ENCODE measurements around the gene BAIAP3.

BAIAP3 gene

GRCh38 chr16:1332618-1333148, 762 bp upstream of the BAIAP3 start:
- no peak for DNase-seq (ENCODE audit: low read depth in 3 of 3)

GRCh38 chr16:1333854-1334700, 632 bp downstream of the BAIAP3 start:
- DNase-seq (ENCODE audit: low read depth in 3 of 3), result no peak

- no peak for DNase-seq (ENCODE audit: low read depth in 3 of 3)
Measured at GRCh38 chr16:1334739-1335138, 1.3 kb downstream of the BAIAP3 start.

- DNase-seq (ENCODE audit: low read depth in 3 of 3), result no peak
Measured at GRCh38 chr16:1335211-1335971, 1.9 kb downstream of the BAIAP3 start.

DNA sequence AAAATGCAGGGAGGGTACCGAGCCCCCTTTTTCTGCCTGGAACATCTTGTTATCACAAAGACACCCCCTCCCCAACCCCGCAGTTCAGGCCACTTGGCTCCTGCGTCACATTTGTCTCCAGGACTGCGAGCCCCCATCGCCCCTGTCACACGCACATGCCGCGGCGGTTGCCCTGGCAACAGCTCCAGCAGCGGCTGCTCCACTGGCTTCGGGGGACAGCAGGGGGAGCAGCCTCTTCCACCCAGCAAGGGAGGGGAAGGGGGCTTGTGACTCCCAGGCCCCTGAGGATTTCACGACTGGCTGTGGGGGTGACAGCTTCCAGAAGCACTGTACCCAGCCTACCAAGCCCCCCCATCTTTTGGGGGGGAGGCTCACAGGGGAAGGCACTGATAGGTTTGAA, 2.6 kb downstream of the BAIAP3 start:
- DNase-seq (ENCODE audit: low read depth in 3 of 3), result no peak

GRCh38 chr16:1336619-1337018, 3.2 kb downstream of the BAIAP3 start:
- DNase-seq (ENCODE audit: low read depth in 3 of 3), result no peak

GRCh38 chr16:1337486-1337885, 4.0 kb downstream of the BAIAP3 start:
- no peak for DNase-seq (ENCODE audit: low read depth in 3 of 3)

GRCh38 chr16:1338119-1338730, 4.8 kb downstream of the BAIAP3 start:
- no peak for DNase-seq (ENCODE audit: low read depth in 3 of 3)

- DNase-seq (ENCODE audit: low read depth in 3 of 3), result no peak
Measured at GRCh38 chr16:1338855-1339675, 5.6 kb downstream of the BAIAP3 start.

GRCh38 chr16:1340730-1341494, 7.5 kb downstream of the BAIAP3 start:
- no peak for DNase-seq (ENCODE audit: low read depth in 3 of 3)

DNA sequence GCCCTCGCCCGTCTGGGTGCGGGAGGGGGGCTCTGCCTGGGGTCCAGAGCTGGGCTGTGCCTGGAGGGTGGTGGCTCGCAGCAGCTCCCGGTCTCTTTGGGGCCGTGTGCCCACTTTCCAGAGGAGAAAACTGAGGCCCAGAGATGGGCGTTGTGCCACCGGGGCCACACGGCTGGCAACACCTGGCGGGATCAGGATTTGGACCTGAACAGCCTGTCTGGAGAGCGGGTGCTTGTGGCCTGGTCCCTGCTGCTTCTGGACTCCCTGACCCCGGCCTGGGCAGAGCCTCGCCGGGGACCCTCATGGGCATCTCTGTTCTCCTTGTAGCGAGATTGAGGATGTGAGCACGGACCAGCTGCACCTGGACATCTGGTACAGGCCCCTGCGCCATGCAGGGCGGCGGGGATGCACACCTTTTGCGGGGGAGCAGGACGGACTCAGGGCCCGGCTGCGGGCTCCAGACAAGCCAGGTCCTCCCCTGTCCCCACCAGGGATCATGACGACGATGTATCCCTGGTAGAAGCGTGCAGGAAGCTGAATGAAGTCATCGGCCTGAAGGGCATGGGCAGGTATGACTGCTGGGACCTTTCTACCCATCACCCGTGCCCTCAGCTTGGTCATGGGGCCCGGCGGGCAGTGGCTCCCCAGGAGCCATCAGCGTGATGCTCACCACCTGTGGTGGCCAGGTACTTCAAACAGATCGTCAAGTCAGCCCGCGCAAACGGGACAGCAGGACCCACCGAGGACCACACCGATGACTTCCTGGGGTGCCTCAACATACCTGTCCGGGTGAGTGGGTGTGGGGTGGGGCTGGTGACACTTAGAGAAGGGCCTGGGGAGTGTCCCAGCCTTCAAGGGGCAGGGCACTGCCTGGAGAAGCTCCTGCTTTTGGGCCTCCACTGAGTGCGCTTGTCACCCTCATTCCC, 8.3 kb downstream of the BAIAP3 start:
- DNase-seq (ENCODE audit: low read depth in 3 of 3), result no peak

- peak; percentile 77 to 93 (median 91) for DNase-seq (ENCODE audit: low read depth in 3 of 3)
Measured at GRCh38 chr16:1342526-1343427, 9.3 kb downstream of the BAIAP3 start.

DNA sequence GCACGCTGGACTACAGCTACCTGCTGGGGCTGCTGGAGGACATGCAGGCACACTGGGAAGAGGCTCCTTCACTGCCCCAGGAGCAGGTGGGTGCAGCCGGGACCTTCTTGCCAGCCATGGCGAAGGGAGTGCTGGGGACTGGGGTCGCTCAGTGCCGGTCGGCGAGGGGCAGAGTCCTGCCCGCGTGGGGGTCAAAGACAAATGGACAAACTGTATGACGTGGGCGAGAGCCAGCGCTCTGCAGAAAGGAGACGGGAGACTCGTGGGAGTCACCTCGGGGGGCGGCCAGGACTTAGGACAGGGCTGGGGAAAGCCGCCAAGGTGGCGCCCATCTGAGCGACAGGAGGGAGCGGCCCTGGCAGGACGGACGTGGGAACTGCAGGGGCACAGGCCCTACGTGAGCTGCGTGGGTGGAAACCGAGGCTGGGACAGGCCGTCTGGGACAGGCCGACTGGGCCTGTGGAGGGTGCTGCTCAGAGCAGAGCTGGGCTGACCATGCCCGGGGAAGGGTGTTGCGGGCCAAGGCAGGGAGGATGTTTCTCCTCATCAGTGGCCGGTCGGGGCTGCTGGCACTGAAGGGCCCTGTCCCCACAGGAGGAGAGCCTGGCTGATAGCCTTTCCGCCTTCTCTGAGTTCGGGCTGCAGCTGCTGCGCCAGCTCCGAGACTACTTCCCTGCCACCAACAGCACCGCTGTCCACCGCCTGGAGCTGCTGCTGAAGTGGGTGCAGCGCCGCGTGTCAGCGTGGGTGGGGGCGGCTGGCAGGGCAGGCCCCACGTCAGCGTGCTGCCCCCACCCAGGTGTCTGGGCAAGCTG, 10.2 kb downstream of the BAIAP3 start:
- DNase-seq (ENCODE audit: low read depth in 3 of 3), result no peak

DNA sequence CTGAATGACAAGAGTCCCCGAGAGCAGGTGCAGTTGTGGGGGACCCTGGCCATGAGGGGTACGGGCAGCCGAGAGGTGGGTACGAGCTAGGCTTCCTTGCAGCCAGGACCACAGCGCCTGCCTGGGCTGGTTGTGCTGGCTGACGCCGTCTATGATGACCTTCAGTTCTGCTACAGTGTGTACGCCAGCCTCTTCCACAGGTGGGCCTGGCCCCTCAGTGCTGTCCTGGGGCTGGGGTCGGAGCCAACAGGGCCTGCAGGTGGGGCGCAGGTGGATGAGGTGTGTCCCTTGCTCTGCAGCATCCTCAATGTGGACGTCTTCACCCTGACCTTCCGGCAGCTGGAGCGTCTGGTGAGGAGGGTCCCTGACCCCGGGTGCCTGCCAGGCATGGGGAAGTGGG, 11.1 kb downstream of the BAIAP3 start:
- no peak for DNase-seq (ENCODE audit: low read depth in 3 of 3)

DNA sequence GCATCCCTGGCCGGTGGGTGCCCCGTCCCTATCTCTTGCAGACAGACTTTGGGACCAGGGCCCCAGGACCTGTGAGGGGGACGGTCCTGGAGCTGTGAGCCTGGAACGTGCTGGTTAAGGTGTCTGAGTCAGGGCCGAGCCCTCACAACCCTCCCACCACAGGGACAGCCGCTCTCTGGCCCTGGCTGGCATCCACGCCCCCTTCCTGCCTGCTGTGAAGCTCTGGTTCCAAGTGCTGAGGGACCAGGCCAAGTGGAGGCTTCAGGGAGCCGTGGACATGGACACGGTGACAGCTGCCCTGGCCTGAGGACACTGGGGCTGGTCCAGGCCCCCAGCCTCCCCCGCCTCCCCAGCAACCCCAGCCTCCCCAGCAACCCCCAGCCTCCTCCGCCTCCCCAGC, 11.6 kb downstream of the BAIAP3 start:
- no peak for DNase-seq (ENCODE audit: low read depth in 3 of 3)

GRCh38 chr16:1345651-1346421, 12.4 kb downstream of the BAIAP3 start:
- DNase-seq (ENCODE audit: low read depth in 3 of 3), result no peak
